ENCODE results near the gene CHCHD3.

Gene CHCHD3

GRCh38 chr7:133061357-133061756 lies 20.5 kb downstream of the CHCHD3 start:
- CTCF ChIA-PET: no interaction called here
- no peak overlapping the region for H3K27ac Mint-ChIP-seq

GRCh38 chr7:133060004-133060403 lies 21.9 kb downstream of the CHCHD3 start:
- DNase-seq: no peak

More at GRCh38 chr7:133061357-133061756, 20.5 kb downstream of the CHCHD3 start:
- Mint-ChIP-seq H3K36me3 (peaks cover 16% of the 10 kb centered on the region), H3K4me1 (peaks cover 4% of the 10 kb centered on the region), H3K4me3 (no peak overlapping the region), H3K27me3 (no peaks in the 10 kb centered on the region), H3K9me3 (no peaks in the 10 kb centered on the region)
- DNase-seq: no peak

GRCh38 chr7:133059263-133059662 lies 22.6 kb downstream of the CHCHD3 start:
- Mint-ChIP-seq H3K4me1 (no peaks in the 10 kb centered on the region), H3K9me3 (no peaks in the 10 kb centered on the region), H3K27me3 (no peaks in the 10 kb centered on the region), H3K36me3 (peaks cover 11% of the 10 kb centered on the region), H3K4me3 (no peak overlapping the region), H3K27ac (no peak overlapping the region)
- DNase-seq: no peak
- CTCF ChIA-PET: no interaction called here

More at GRCh38 chr7:133060004-133060403, 21.9 kb downstream of the CHCHD3 start:
- Mint-ChIP-seq H3K36me3 (peaks cover 16% of the 10 kb centered on the region), H3K4me1 (peaks cover 4% of the 10 kb centered on the region), H3K4me3 (no peak overlapping the region), H3K9me3 (no peaks in the 10 kb centered on the region), H3K27ac (no peak overlapping the region), H3K27me3 (no peaks in the 10 kb centered on the region)
- CTCF ChIA-PET: interaction anchor here (0.6 kb wide), 1 partner anchor 200 kb away, joined by 3 read pairs; no protein-coding TSS in a partner anchor

GRCh38 chr7:133056370-133057238 lies 25.3 kb downstream of the CHCHD3 start:
- Mint-ChIP-seq H3K9me3 (no peaks in the 10 kb centered on the region), H3K36me3 (peaks cover 11% of the 10 kb centered on the region), H3K27me3 (no peaks in the 10 kb centered on the region), H3K27ac (no peak overlapping the region), H3K4me1 (no peaks in the 10 kb centered on the region), H3K4me3 (no peak overlapping the region)
- DNase-seq: no peak
- CTCF ChIA-PET: no interaction called here

- Mint-ChIP-seq H3K9me3 (no peaks in the 10 kb centered on the region), H3K36me3 (no peaks in the 10 kb centered on the region), H3K4me3 (no peak overlapping the region), H3K27me3 (no peaks in the 10 kb centered on the region), H3K27ac (no peak overlapping the region), H3K4me1 (no peaks in the 10 kb centered on the region)
- no peak for DNase-seq
- CTCF ChIA-PET: interaction anchor here (0.6 kb wide), 1 partner anchor 11 kb away, joined by 3 read pairs; no protein-coding TSS in a partner anchor
Observed at GRCh38 chr7:133054162-133054840, 27.6 kb downstream of the CHCHD3 start.

GRCh38 chr7:133053321-133053891 lies 28.5 kb downstream of the CHCHD3 start:
- CTCF ChIA-PET: no interaction called here
- Mint-ChIP-seq H3K27ac (no peak overlapping the region), H3K9me3 (no peaks in the 10 kb centered on the region), H3K27me3 (no peaks in the 10 kb centered on the region), H3K4me3 (no peak overlapping the region), H3K36me3 (no peaks in the 10 kb centered on the region), H3K4me1 (no peaks in the 10 kb centered on the region)
- no peak for DNase-seq

GRCh38 chr7:133052826-133053225 lies 29.1 kb downstream of the CHCHD3 start:
- Mint-ChIP-seq H3K9me3 (no peaks in the 10 kb centered on the region), H3K27ac (no peak overlapping the region), H3K4me1 (no peaks in the 10 kb centered on the region), H3K36me3 (no peaks in the 10 kb centered on the region), H3K4me3 (no peak overlapping the region), H3K27me3 (no peaks in the 10 kb centered on the region)
- CTCF ChIA-PET: no interaction called here
- DNase-seq: no peak

GRCh38 chr7:133052401-133052756 lies 29.5 kb downstream of the CHCHD3 start:
- H3K9me3 Mint-ChIP-seq: no peaks in the 10 kb centered on the region
- H3K27ac Mint-ChIP-seq: no peak overlapping the region
- no peaks in the 10 kb centered on the region for H3K4me1 Mint-ChIP-seq
- no peaks in the 10 kb centered on the region for H3K27me3 Mint-ChIP-seq
- H3K4me3 Mint-ChIP-seq: no peak overlapping the region
- CTCF ChIA-PET: no interaction called here
- no peaks in the 10 kb centered on the region for H3K36me3 Mint-ChIP-seq
- DNase-seq: no peak

- Mint-ChIP-seq H3K9me3 (no peaks in the 10 kb centered on the region), H3K4me3 (no peak overlapping the region), H3K4me1 (no peaks in the 10 kb centered on the region), H3K36me3 (peaks cover 2% of the 10 kb centered on the region), H3K27me3 (no peaks in the 10 kb centered on the region), H3K27ac (no peak overlapping the region)
- no peak for DNase-seq
- CTCF ChIA-PET: no interaction called here
Observed at GRCh38 chr7:133051719-133052400, 30.0 kb downstream of the CHCHD3 start.

- H3K27ac Mint-ChIP-seq: no peak overlapping the region
- H3K27me3 Mint-ChIP-seq: no peaks in the 10 kb centered on the region
- CTCF ChIA-PET: no interaction called here
- H3K36me3 Mint-ChIP-seq: peaks cover 2% of the 10 kb centered on the region
- no peaks in the 10 kb centered on the region for H3K9me3 Mint-ChIP-seq
- no peak for DNase-seq
- H3K4me1 Mint-ChIP-seq: no peaks in the 10 kb centered on the region
- no peak overlapping the region for H3K4me3 Mint-ChIP-seq
Observed at GRCh38 chr7:133051066-133051465, 30.8 kb downstream of the CHCHD3 start.

GRCh38 chr7:133050200-133050995 lies 31.5 kb downstream of the CHCHD3 start:
- Mint-ChIP-seq H3K9me3 (no peaks in the 10 kb centered on the region), H3K27ac (no peak overlapping the region), H3K36me3 (peaks cover 6% of the 10 kb centered on the region), H3K4me3 (no peak overlapping the region), H3K4me1 (no peaks in the 10 kb centered on the region), H3K27me3 (no peaks in the 10 kb centered on the region)
- CTCF ChIA-PET: interaction anchor here (0.6 kb wide), 1 partner anchor 33 kb away, joined by 3 read pairs; no protein-coding TSS in a partner anchor
- DNase-seq: no peak

GRCh38 chr7:133048589-133048988 lies 33.3 kb downstream of the CHCHD3 start:
- Mint-ChIP-seq H3K9me3 (no peaks in the 10 kb centered on the region), H3K4me3 (no peak overlapping the region)
- CTCF ChIA-PET: interaction anchor here (0.6 kb wide), 1 partner anchor 1868 kb away, joined by 4 read pairs; no protein-coding TSS in a partner anchor

GRCh38 chr7:133047321-133047720 lies 34.6 kb downstream of the CHCHD3 start:
- H3K9me3 Mint-ChIP-seq: no peaks in the 10 kb centered on the region
- no peak for DNase-seq
- no peaks in the 10 kb centered on the region for H3K27me3 Mint-ChIP-seq
- H3K4me3 Mint-ChIP-seq: no peak overlapping the region
- no peaks in the 10 kb centered on the region for H3K4me1 Mint-ChIP-seq
- H3K36me3 Mint-ChIP-seq: peaks cover 6% of the 10 kb centered on the region
- CTCF ChIA-PET: interaction anchor here (0.6 kb wide), 1 partner anchor 931 kb away, joined by 4 read pairs; no protein-coding TSS in a partner anchor
- no peak overlapping the region for H3K27ac Mint-ChIP-seq

More at GRCh38 chr7:133048589-133048988, 33.3 kb downstream of the CHCHD3 start:
- DNase-seq: no peak
- no peaks in the 10 kb centered on the region for H3K27me3 Mint-ChIP-seq
- peaks cover 6% of the 10 kb centered on the region for H3K36me3 Mint-ChIP-seq
- H3K4me1 Mint-ChIP-seq: no peaks in the 10 kb centered on the region
- H3K27ac Mint-ChIP-seq: no peak overlapping the region
